GM23248 (cell line): ENCODE measurements around the gene SACS. TPM values are rescaled to one million over a fixed set of nuclear protein-coding genes. Genes with fewer than 3 reads are reported as not detected.

Experiments used
- DNase-seq: peaks from one replicate; pipeline ENCODE4 v3.0.0-alpha.2; 2015
- H2AFZ ChIP-seq: fragments of 200-600 bp; sonication (generic); 2 replicates; pipeline ENCODE4 v1.6.1; 2016; ENCODE audit warnings: antibody characterized with exemption
- H3F3A ChIP-seq: fragments of 200-600 bp; sonication (generic); 2 replicates; pipeline ENCODE4 v1.6.1; 2016; ENCODE audit warnings: mild to moderate bottlenecking, antibody characterized with exemption, mixed run types; ENCODE audit not compliant: insufficient read depth
- H3K27ac ChIP-seq: fragments of 200-600 bp; sonication (generic); 2 replicates; pipeline ENCODE4 v1.5.1; 2016; ENCODE audit warnings: mild to moderate bottlenecking
- H3K27me3 ChIP-seq: fragments of 200-600 bp; sonication (generic); replicated peaks from 2 replicates; pipeline ENCODE4 v1.6.1; 2016; ENCODE audit warnings: mild to moderate bottlenecking; ENCODE audit not compliant: insufficient read depth
- H3K36me3 ChIP-seq: fragments of 200-600 bp; sonication (generic); 2 replicates; pipeline ENCODE4 v1.6.1; 2016; ENCODE audit warnings: low read depth, mild to moderate bottlenecking
- H3K4me1 ChIP-seq: fragments of 200-600 bp; sonication (generic); 2 replicates; pipeline ENCODE4 v1.6.1; 2016; ENCODE audit warnings: mild to moderate bottlenecking; ENCODE audit not compliant: insufficient read depth
- H3K4me2 ChIP-seq: fragments of 200-600 bp; sonication (generic); one replicate; pipeline ENCODE4 v1.6.1; 2016; ENCODE audit warnings: mild to moderate bottlenecking; ENCODE audit not compliant: unreplicated experiment
- H3K4me3 ChIP-seq: fragments of 200-600 bp; sonication (generic); 2 replicates; pipeline ENCODE4 v1.5.1; 2016; ENCODE audit warnings: mild to moderate bottlenecking
- H3K79me2 ChIP-seq: fragments of 200-600 bp; sonication (generic); 2 replicates; pipeline ENCODE4 v1.6.1; 2016; ENCODE audit warnings: mild to moderate bottlenecking; ENCODE audit not compliant: insufficient read depth
- H3K9ac ChIP-seq: fragments of 200-600 bp; sonication (generic); 2 replicates; pipeline ENCODE4 v1.6.1; 2016; ENCODE audit warnings: mild to moderate bottlenecking
- H3K9me2 ChIP-seq: fragments of 200-600 bp; sonication (generic); 2 replicates; pipeline ENCODE4 v1.6.1; 2016; ENCODE audit warnings: mixed run types, mild to moderate bottlenecking, moderate library complexity; ENCODE audit not compliant: insufficient read depth
- H3K9me3 ChIP-seq: fragments of 200-600 bp; sonication (generic); one replicate; pipeline ENCODE4 v1.6.1; 2017; ENCODE audit warnings: low read depth
- H4K20me1 ChIP-seq: fragments of 200-600 bp; sonication (generic); 2 replicates; pipeline ENCODE4 v1.6.0; 2016; ENCODE audit not compliant: insufficient read depth
- EZH2 ChIP-seq: fragments of 200-600 bp; sonication (generic); IDR thresholded peaks from 2 replicates; pipeline ENCODE4 v1.6.1; 2018; ENCODE audit warnings: antibody characterized with exemption, mild to moderate bottlenecking; ENCODE audit not compliant: insufficient read depth, poor library complexity, severe bottlenecking
- EZH2phosphoT487 ChIP-seq: fragments of 200-600 bp; sonication (generic); IDR thresholded peaks from 2 replicates; pipeline ENCODE4 v1.6.1; 2018; ENCODE audit warnings: antibody characterized with exemption, moderate library complexity, mild to moderate bottlenecking, low read depth; ENCODE audit not compliant: insufficient read depth
- WGBS, 2 experiments: methylation state at CpG; one replicate each; pipeline ENCODE4 v1.1.6; 2015 to 2017; ENCODE audit warnings: low lambda C conversion rate in 2 of 2, low coverage in 1 of 2; ENCODE audit errors: missing lambda C conversion rate in 2 of 2; 5-methylcytosine and 5-hydroxymethylcytosine counted together
- in situ Hi-C: fragments of 300-500 bp; cut with MboI; formaldehyde crosslinking; loops from 2 replicates; pipeline ENCODE4 v1.15.0; 2020
- polyA plus RNA-seq: library from polyadenylated mRNA; unstranded; fragments of >200 nt; fragmentation: Nextera tagmentation; extraction: Ambion mirVana; gene quantifications from 2 replicates; pipeline ENCODE4 v1.2.1, GENCODE V29; 2016
- total RNA-seq: library from RNA; depleted of rRNA; stranded (reverse); fragments of >200 nt; shearing (Covaris generic); gene quantifications from 2 replicates; pipeline ENCODE4 v1.2.3, GENCODE V29; 2014

Gene SACS
- total and polyA plus RNA-seq, 2 experiments from 2014 or later: 8.1 to 45.7 TPM

- no peak overlapping the region for H3K4me3 ChIP-seq
- no peaks in the 10 kb centered on the region for H3K27me3 ChIP-seq
- no peak for TF ChIP-seq EZH2phosphoT487
- TF ChIP-seq EZH2: no peak
- H2AFZ ChIP-seq: no peak overlapping the region
- H3K9me3 ChIP-seq: no peaks in the 10 kb centered on the region
- peaks cover 16% of the 10 kb centered on the region; the same call in 1 of the 2 replicates for H3K4me1 ChIP-seq
- H3F3A ChIP-seq: peaks cover 8% of the 10 kb centered on the region; the same call in 1 of the 2 replicates
- H3K9me2 ChIP-seq: no peaks in the 10 kb centered on the region
- no peak overlapping the region for H3K4me2 ChIP-seq
- H4K20me1 ChIP-seq: no peaks in the 10 kb centered on the region
- WGBS, 2 experiments: 48 to 50% methylated on average over 1 of the region's 1 CpG
- in situ Hi-C loops: no loop called here
- peaks cover 24% of the 10 kb centered on the region for H3K36me3 ChIP-seq
- H3K79me2 ChIP-seq: peaks cover 97% of the 10 kb centered on the region
- no peak overlapping the region for H3K9ac ChIP-seq
- H3K27ac ChIP-seq: peak overlapping the region; percentile 30; the same call in 1 of the 2 replicates
- DNase-seq: peak; percentile 71
Observed at GRCh38 chr13:23357349-23357748, 76.2 kb downstream of the SACS start.

GRCh38 chr13:23356368-23356767, 77.1 kb downstream of the SACS start:
- no peak overlapping the region for H2AFZ ChIP-seq
- peaks cover 18% of the 10 kb centered on the region; the same call in 1 of the 2 replicates for H3F3A ChIP-seq
- H3K4me2 ChIP-seq: no peak overlapping the region
- DNase-seq: no peak
- no peaks in the 10 kb centered on the region for H3K27me3 ChIP-seq
- H4K20me1 ChIP-seq: no peaks in the 10 kb centered on the region
- TF ChIP-seq EZH2 (no peak), EZH2phosphoT487 (no peak)
- peaks cover 29% of the 10 kb centered on the region for H3K36me3 ChIP-seq
- WGBS, 2 experiments: 54 to 55% methylated on average over 2 of the region's 2 CpGs
- no peak overlapping the region for H3K9ac ChIP-seq
- H3K9me3 ChIP-seq: no peaks in the 10 kb centered on the region
- H3K9me2 ChIP-seq: no peaks in the 10 kb centered on the region
- H3K4me1 ChIP-seq: peaks cover 22% of the 10 kb centered on the region; the same call in 1 of the 2 replicates
- H3K79me2 ChIP-seq: peaks cover 97% of the 10 kb centered on the region
- H3K27ac ChIP-seq: no peak overlapping the region
- H3K4me3 ChIP-seq: no peak overlapping the region
- in situ Hi-C loops: no loop called here

- Histone ChIP-seq H3K4me1 (peaks cover 37% of the 10 kb centered on the region), H3K27ac (no peak overlapping the region), H4K20me1 (no peaks in the 10 kb centered on the region), H3K9me3 (no peaks in the 10 kb centered on the region), H3F3A (peaks cover 36% of the 10 kb centered on the region), H3K4me3 (no peak overlapping the region), H3K36me3 (peaks cover 33% of the 10 kb centered on the region), H3K9me2 (no peaks in the 10 kb centered on the region), H3K27me3 (no peaks in the 10 kb centered on the region), H3K79me2 (peaks cover 98% of the 10 kb centered on the region), H3K9ac (no peak overlapping the region), H3K4me2 (no peak overlapping the region), H2AFZ (no peak overlapping the region)
- TF ChIP-seq EZH2phosphoT487 (no peak), EZH2 (no peak)
- 97 to 100% methylated on average over 5 of the region's 5 CpGs for WGBS, 2 experiments
- no peak for DNase-seq
- in situ Hi-C loops: no loop called here
Observed at GRCh38 chr13:23354520-23354919, 79.0 kb downstream of the SACS start.

- no peak overlapping the region for H3K4me3 ChIP-seq
- no peaks in the 10 kb centered on the region for H3K9me3 ChIP-seq
- no peak for TF ChIP-seq EZH2phosphoT487
- no peak for TF ChIP-seq EZH2
- DNase-seq: no peak
- H3K4me1 ChIP-seq: peaks cover 46% of the 10 kb centered on the region
- peaks cover 96% of the 10 kb centered on the region for H3K79me2 ChIP-seq
- H4K20me1 ChIP-seq: no peaks in the 10 kb centered on the region
- peak overlapping the region; percentile 6; the same call in 1 of the 2 replicates for H3K27ac ChIP-seq
- H3K27me3 ChIP-seq: no peaks in the 10 kb centered on the region
- in situ Hi-C loops: no loop called here
- no peak overlapping the region for H3K9ac ChIP-seq
- peaks cover 25% of the 10 kb centered on the region for H3K36me3 ChIP-seq
- H3K9me2 ChIP-seq: no peaks in the 10 kb centered on the region
- H3K4me2 ChIP-seq: no peak overlapping the region
- H2AFZ ChIP-seq: no peak overlapping the region
- peaks cover 44% of the 10 kb centered on the region for H3F3A ChIP-seq
- 53 to 56% methylated on average over 4 of the region's 4 CpGs for WGBS, 2 experiments
Observed at GRCh38 chr13:23352161-23352560, 81.3 kb downstream of the SACS start.
